ENCODE measurements around the gene CELA2A.

DNA sequence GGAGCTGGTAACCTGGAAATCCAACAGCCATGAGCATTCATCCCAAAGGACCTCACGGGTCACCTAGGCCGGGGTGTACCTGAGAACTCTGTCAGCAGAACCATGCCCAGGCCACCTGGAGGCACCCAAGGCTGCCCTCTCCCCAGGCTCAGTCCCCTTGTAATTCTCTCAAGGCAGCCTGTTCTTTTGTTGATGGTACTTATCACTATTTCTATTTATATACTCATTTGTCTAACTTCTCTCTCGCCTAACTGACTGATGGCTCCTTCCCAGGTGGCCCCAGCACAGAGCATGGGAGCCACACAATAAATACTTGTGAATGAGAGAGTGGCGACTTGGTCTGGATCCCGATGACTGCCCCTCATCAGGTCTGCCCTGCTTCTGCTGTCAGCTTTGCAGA, 50.7 kb downstream of the CELA2A start:
- TF ChIP-seq, protein P1, sequence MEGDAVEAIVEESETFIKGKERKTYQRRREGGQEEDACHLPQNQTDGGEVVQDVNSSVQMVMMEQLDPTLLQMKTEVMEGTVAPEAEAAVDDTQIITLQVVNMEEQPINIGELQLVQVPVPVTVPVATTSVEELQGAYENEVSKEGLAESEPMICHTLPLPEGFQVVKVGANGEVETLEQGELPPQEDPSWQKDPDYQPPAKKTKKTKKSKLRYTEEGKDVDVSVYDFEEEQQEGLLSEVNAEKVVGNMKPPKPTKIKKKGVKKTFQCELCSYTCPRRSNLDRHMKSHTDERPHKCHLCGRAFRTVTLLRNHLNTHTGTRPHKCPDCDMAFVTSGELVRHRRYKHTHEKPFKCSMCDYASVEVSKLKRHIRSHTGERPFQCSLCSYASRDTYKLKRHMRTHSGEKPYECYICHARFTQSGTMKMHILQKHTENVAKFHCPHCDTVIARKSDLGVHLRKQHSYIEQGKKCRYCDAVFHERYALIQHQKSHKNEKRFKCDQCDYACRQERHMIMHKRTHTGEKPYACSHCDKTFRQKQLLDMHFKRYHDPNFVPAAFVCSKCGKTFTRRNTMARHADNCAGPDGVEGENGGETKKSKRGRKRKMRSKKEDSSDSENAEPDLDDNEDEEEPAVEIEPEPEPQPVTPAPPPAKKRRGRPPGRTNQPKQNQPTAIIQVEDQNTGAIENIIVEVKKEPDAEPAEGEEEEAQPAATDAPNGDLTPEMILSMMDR (IDR thresholded peaks at IDR 0.05), result no peak
- TF ChIP-seq, protein P2, sequence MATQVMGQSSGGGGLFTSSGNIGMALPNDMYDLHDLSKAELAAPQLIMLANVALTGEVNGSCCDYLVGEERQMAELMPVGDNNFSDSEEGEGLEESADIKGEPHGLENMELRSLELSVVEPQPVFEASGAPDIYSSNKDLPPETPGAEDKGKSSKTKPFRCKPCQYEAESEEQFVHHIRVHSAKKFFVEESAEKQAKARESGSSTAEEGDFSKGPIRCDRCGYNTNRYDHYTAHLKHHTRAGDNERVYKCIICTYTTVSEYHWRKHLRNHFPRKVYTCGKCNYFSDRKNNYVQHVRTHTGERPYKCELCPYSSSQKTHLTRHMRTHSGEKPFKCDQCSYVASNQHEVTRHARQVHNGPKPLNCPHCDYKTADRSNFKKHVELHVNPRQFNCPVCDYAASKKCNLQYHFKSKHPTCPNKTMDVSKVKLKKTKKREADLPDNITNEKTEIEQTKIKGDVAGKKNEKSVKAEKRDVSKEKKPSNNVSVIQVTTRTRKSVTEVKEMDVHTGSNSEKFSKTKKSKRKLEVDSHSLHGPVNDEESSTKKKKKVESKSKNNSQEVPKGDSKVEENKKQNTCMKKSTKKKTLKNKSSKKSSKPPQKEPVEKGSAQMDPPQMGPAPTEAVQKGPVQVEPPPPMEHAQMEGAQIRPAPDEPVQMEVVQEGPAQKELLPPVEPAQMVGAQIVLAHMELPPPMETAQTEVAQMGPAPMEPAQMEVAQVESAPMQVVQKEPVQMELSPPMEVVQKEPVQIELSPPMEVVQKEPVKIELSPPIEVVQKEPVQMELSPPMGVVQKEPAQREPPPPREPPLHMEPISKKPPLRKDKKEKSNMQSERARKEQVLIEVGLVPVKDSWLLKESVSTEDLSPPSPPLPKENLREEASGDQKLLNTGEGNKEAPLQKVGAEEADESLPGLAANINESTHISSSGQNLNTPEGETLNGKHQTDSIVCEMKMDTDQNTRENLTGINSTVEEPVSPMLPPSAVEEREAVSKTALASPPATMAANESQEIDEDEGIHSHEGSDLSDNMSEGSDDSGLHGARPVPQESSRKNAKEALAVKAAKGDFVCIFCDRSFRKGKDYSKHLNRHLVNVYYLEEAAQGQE (IDR thresholded peaks at IDR 0.05; ENCODE audit: insufficient read depth in 1 of 2, low read depth in 2 of 2, low read length in 1 of 2), result no peak
